ENCODE data around the gene SLC38A6.
A peak's percentile ranks its signal among the peaks of the same experiment; 100 is the strongest.

The SLC38A6 gene

GRCh38 chr14:60980811-60981632 is at the start of gene SLC38A6, which contains the start of gene TRMT5:
Gene SLC38A6 (plus strand): TSS chr14:60981245. CDS start chr14:60981278, 33 bp downstream.
Gene TRMT5 (minus strand): TSS chr14:60981079. CDS start chr14:60980973, 106 bp downstream.
- peak; percentile 90 for DNase-seq (ENCODE audit: low spot score)

GRCh38 chr14:60933920-60934655 is 47.0 kb upstream of the SLC38A6 start:
- no peak for DNase-seq (ENCODE audit: low spot score)

GRCh38 chr14:60935319-60935718 is 45.7 kb upstream of the SLC38A6 start:
- DNase-seq (ENCODE audit: low spot score), result no peak

GRCh38 chr14:60943637-60944032 is 37.4 kb upstream of the SLC38A6 start:
- DNase-seq (ENCODE audit: low spot score), result no peak

- DNase-seq (ENCODE audit: low spot score), result no peak
Measured at GRCh38 chr14:60944204-60944603, 36.8 kb upstream of the SLC38A6 start.

- no peak for DNase-seq (ENCODE audit: low spot score)
Measured at GRCh38 chr14:60945984-60946383, 35.1 kb upstream of the SLC38A6 start.

- DNase-seq (ENCODE audit: low spot score), result no peak
Measured at GRCh38 chr14:60946773-60947172, 34.3 kb upstream of the SLC38A6 start.

GRCh38 chr14:60951776-60952435 is 29.1 kb upstream of the SLC38A6 start:
- no peak for DNase-seq (ENCODE audit: low spot score)

GRCh38 chr14:60956202-60956601 is 24.8 kb upstream of the SLC38A6 start:
- DNase-seq (ENCODE audit: low spot score), result no peak

GRCh38 chr14:60956632-60957031 is 24.4 kb upstream of the SLC38A6 start:
- DNase-seq (ENCODE audit: low spot score), result no peak

- no peak for DNase-seq (ENCODE audit: low spot score)
Measured at GRCh38 chr14:60958146-60958545, 22.9 kb upstream of the SLC38A6 start.

GRCh38 chr14:60963761-60964160 is 17.3 kb upstream of the SLC38A6 start:
- DNase-seq (ENCODE audit: low spot score), result no peak

GRCh38 chr14:60964904-60965303 is 16.1 kb upstream of the SLC38A6 start:
- DNase-seq (ENCODE audit: low spot score), result no peak

- no peak for DNase-seq (ENCODE audit: low spot score)
Measured at GRCh38 chr14:60965402-60965801, 15.6 kb upstream of the SLC38A6 start.

GRCh38 chr14:60968099-60968498 is 12.9 kb upstream of the SLC38A6 start:
- DNase-seq (ENCODE audit: low spot score), result no peak

- DNase-seq (ENCODE audit: low spot score), result no peak
Measured at GRCh38 chr14:60968671-60969070, 12.4 kb upstream of the SLC38A6 start.

- DNase-seq (ENCODE audit: low spot score), result no peak
Measured at GRCh38 chr14:60970146-60970545, 10.9 kb upstream of the SLC38A6 start.

GRCh38 chr14:60971271-60971670 is 9.8 kb upstream of the SLC38A6 start:
- no peak for DNase-seq (ENCODE audit: low spot score)

- no peak for DNase-seq (ENCODE audit: low spot score)
Measured at GRCh38 chr14:60972295-60972694, 8.8 kb upstream of the SLC38A6 start.

- no peak for DNase-seq (ENCODE audit: low spot score)
Measured at GRCh38 chr14:60973070-60973469, 8.0 kb upstream of the SLC38A6 start.

GRCh38 chr14:60974090-60974651 is 6.9 kb upstream of the SLC38A6 start:
- DNase-seq (ENCODE audit: low spot score), result no peak

GRCh38 chr14:60975551-60975950 is 5.5 kb upstream of the SLC38A6 start:
- DNase-seq (ENCODE audit: low spot score), result no peak

All from globus pallidus (tissue), 1 donor.